Dedifferentiated amniotic fluid mesenchymal stem cell (primary cell): ENCODE results near the gene MYO1E.
"Not testable (repeated sequence)": the region's sequence is repeated elsewhere in the genome, so short reads cannot be mapped to it uniquely, and the experiment has no call there.

ENCODE experiments used
- DNase-seq: peaks from one replicate; pipeline ENCODE4 v3.0.0-alpha.2; 2016; ENCODE audit errors: extremely low spot score

Gene MYO1E

DNA sequence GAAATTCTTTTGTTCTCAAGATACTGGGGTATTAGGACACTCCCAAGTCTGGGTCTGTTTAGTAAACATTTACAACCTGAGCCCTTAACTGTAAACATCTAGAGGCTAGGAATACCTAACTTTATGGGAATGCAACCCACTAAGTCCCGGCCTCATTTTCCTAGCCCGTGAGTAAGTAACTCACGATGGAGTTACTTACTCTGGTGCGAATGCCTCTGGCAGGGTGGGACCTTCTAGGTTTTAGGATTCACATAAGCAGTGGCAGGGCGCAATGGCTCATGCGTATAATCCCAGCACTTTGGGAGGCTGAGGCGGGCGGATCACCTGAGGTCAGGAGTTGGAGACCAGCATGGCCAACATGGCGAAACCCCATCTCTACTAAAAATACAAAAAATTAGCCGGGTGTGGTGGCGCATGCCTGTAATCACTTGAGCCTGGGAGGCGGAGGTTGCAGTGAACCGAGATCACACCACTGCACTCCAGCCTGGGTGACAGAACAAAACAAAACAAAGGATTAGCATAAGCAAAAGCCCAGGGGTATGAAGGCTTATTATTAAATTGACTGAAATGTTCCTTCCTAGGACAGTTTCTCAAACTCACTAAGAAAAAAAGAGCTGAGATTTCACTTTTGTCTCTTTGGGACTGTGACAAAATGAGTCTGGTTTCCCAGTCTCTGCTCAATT lies 14.7 kb upstream of the MYO1E start:
- DNase-seq, result not testable (repeated sequence)

DNA sequence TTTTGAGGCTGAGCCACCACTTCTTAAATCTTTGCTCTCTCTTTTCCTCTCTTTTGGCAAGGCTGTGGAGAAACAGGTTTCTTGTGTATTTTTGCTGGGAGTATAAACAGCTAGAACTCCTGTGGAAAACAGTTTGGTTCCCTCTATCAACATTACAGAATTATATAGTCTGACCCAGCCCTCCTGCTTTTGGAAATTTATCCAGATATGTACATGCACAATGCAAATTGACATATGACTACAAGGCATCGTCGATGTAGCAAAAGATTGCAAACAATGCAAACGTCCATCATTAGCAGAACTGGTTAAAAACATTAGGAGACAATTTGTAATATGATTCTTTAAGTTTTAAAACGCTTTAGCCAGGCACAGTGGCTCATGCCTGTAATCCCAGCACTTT lies 12.5 kb upstream of the MYO1E start:
- DNase-seq, result no peak

DNA sequence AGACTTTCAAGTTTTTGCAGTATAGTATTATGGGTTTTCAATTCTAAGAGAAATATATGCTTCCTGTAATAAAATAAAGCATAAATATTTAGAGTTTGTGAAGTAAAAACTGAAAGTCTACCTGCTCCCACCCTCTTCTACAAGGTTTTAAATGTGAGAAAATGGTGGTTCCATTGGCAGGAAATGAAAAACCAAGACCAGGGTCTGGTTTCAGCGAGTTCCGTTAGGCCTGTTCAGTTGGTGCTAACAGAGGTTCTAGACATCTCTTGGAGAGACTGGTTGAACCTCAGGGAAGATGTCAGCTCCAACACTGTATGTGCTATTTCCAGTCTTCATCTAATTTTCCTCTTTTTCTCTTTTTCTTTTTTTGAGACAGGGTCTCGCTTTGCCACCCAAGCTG lies 11.8 kb upstream of the MYO1E start:
- DNase-seq, result no peak

DNA sequence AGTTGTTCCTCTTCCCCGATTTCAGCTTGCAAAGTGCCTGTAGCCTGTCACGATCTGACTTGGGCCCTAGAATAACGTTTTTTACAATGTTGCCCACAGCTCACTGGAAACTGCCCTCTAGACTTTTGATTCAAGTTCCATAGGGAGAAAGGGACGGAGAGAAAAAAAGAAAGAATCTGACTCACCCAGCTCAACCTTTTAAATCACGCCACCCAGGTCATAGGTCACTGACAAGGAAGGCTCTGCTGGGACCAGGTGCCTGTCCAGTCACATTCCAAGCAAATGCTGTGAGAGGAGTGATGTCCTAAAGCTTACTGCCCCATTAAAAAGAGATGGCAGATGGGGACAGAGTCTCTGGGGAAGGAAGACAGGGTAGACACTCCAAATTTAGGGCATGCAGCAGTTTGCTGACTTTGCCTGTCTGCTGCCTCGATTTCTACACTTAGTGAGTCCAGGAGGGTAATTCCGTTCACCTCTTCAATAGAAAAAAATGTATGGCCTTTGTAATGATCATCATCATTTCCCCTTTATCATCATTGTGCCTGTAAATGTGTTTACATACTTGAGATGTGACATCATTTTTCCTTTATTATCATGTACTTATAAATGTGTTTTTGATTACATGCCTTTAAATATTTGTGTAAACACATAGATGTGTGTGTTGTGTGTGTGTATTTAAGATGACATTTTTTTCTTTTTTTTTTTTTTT lies 8.4 kb upstream of the MYO1E start:
- DNase-seq, result no peak

DNA sequence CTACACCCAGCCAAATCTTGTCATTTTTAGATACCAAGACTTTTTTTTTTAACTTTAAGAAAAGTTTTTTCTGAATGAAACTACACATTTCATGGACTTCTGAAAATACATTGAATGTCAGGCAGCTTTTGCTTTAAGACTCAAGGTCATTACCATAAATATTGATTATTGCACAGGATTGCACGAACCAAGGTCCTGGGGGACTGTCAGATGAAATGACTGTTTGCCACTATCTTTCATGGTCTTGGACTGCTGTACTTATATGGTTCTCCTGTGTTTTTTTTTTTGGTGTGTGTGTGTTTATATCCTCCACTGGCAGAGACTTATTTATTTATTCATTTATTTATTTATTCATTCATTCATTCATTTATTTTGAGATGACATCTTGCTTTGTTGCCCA lies 6.9 kb upstream of the MYO1E start:
- no peak for DNase-seq

DNA sequence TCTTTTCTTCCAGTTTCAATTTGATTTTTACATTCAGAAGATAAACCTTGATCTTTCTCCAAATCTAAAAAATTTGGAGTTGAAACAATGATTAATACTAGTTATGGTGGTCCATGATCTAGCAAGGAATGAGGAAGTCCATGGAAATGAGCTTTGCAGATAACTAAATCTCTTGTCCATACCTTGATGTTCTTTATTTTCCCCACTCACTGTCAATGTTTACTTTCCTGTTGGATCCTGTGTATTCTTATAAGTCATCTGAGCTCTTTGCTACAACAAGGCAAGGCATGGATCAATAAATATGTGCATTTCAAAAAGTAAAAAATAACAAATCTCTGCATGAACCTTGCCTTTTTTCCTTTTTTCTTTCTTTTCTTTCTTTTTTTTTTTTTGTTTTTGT lies 6.2 kb upstream of the MYO1E start:
- DNase-seq, result no peak

DNA sequence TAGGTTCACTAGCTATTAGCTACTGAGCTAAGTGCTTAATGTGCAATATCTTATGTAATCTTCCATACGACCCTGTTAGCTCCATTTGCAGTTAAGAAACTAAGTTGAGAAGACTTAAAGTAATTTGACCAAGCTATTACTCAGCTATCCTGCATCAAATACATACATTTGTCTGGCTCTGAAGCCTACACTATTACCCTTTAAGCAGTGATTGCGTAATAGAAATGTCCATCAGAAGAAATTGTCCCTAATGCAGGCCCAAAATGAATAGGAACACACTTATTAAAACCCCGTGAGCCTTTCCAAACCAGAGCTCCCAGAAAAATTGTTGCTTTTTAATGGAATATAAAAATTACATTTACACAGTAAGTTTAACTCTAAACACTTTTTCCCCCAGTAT lies 5.3 kb upstream of the MYO1E start:
- DNase-seq, result no peak

DNA sequence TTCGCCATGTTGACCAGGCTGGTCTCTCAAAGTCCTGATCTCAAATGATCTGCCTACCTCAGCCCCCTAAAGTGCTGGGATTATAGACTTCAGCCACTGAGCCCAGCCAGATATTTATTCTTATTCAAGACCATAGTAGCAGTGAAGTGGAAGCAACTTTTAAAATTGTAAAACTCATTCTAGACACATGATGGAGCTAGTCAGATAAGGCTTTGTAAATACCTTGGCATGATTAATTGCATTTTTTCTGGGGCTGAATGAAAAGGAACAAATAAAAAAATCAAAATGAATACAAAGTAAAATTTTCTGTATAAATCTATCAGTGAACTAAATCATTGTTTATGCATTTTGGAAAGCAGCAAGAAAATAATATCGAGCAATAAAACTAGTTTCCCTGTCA lies 4.1 kb upstream of the MYO1E start:
- no peak for DNase-seq

DNA sequence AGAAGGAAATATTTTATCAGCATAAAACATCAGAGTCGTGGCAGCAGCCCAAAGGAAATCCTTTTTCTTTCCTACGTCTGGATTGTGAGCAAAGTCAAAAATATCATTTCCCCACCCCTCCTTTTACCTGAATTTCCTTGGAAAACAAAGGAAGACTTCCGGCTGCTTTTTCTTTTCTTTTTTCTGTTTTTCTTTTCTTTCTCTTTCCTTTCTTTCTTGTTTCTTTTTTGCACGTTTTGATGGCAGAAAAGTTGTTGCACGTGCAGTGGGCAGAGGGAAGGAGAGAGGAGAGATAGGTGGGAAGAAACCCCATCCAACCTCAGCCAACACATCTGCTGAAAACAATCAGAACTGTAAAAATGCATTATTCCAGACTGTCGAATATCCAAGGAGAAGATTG lies 544 bp upstream of the MYO1E start:
- no peak for DNase-seq

DNA sequence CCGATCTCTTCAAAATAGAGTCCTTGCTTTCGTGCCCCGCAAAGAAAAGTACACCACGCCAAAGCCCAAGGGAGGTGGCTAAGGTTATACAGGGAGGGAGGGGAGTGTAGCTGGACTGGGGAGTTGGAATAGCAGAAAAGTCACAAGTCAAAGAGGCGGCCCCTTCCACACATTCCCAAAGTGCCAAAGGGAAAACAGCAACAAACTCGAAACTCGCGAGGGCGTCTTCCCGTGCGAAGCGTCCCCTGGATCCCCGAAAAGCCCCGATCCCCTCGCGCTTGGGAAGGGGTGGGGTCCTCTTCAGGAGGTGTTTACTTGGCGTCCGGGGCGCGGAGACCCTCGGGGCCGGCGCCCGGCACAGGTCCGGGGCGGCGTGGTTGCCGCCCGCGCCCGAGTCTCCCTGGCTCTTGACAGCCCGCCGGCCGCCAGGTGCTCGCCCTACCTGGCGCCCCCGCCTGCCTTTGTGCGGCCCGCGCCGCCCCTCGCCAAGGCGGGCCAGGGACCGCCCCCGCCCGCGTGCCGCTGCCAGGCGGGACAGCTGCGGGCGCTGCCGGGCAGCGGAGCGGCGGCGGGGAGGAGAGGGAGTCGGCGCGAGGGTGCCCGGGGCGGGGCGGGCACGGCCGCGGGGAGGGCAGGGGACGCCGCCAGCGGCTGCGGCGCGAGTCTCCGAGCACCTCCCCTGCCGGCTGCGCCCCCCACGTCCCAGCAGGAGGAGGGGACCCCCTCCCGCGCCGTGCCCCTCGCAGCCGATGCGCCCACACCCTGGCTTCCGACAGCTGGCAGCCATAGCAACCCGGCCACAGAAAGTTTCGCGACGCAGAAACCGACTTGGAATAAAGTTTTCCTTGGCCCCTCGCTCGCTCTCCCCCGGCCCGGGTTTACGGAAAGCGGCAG lies 966 bp downstream of the MYO1E start:
- DNase-seq, result no peak

DNA sequence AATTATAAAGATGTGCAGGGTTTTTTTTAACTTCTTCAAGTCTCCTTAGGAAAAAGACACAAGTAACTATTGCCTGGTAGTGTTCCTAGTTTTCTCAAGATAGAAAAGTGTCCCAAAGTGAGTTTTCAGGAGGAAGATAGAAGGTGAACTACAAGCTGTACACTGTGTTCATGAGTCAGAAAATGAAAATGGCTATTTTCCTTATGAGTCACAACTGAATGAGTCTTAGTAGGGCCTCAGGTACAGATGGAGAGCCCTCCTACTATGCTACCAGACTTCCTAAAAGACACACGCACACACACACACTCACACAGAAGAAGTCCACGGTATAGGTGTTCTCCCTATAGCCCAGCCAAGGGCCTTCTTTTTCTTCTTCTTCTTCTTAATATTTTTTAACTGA lies 3.1 kb downstream of the MYO1E start:
- no peak for DNase-seq

DNA sequence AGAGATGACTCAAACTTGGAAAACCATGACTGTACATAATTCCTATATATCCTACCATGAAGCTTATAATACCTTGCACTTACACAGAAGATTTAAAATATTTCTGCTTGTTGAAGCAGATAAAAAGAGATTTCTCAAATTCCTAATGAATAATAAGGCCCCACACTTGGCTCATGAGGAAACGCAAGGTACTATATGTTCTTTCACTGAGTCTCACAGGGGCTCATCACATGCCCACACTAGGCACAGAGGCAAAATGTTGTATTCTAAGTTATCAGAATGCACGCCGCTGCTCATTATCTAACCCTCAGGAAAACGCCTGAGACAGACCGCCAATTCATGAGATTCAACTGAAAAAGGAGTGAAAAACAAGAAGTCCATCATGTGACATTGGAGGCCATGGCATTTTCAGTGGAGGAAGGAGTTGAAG lies 5.6 kb downstream of the MYO1E start:
- DNase-seq, result no peak

DNA sequence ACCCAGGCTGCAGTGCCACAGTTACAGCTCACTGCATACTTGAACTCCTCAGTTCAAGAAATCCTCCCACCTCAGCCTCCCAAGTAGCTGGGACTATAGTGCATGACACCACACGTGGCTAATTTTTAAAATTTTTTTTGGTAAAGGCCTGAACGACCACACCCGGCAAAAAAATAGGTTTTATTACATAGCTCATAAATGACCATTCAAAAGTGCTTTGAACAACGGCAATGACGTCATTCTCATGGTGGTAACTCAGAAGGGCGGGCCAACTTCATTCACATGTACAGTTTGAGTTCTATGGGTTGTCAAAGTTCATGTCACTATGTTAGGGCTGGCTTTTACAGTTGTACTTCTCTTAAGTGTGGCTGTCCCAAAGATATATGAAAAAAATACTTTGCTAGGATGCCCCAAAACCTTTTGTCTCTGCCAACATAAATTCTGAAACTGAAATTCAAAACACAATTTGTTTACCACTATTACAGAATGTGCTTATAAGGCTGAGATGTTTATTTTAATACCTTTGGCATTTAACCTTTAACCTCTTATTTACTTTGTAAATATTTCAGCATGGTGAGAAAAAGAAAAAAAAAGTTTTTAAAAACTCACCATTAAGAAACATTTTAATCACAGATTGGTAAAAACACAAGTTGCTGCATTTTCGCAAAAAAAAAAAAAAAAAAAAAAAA lies 6.2 kb downstream of the MYO1E start:
- DNase-seq, result no peak

DNA sequence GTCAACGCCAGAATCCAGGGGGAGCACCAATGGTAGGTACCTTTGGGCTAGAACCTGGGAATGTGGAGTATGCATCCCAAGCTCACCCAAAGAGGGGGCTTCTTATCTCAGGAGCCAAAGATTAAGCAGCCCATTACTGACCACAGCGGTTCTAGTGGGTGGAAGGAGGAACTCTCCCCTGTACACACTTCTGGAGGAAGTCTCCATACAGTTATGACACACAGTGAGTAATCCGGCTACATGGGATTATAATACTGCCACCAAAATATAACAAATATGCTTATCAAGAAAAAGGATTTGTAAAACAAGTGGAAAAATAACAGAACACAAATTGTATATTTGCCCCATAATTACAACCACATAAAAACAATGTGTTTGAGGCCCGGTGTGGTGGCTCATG lies 8.4 kb downstream of the MYO1E start:
- DNase-seq, result no peak

DNA sequence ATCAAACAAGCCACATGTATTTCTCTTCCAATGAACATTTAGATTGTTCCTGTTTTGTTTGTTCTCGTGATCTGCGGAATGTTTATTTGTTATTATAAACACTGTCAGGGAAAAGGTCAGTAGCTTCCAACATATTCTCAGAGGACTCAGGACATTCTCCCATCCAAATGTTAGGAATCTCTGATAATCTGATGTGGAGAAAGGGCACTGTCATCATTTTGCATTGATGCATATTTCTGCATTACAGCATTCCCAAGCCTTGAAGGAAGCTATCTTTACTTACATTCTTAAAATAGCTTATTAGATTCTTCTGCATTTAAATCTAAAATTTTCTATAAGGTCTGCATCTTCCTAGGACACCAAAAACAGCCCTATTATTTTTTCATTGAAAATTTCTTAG lies 10.3 kb downstream of the MYO1E start:
- DNase-seq, result no peak

DNA sequence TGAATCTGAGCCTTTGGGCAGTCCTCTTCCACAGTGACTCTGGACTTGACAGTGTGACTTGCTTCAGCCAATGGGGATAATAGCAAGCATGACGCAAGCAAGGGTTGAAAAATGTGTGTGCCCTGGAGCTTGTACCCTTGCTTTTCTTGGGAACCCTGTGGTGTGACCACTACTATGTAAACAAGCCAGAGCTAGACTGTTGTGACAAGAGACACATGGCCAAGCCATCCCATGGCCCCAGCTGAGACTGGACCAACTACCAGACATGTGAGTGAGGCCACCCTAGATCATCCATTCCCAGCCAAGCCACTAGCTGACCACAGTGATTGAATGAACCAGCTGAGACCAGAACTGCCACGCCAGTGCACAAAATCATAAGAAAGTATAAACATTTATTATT lies 11.8 kb downstream of the MYO1E start:
- no peak for DNase-seq

DNA sequence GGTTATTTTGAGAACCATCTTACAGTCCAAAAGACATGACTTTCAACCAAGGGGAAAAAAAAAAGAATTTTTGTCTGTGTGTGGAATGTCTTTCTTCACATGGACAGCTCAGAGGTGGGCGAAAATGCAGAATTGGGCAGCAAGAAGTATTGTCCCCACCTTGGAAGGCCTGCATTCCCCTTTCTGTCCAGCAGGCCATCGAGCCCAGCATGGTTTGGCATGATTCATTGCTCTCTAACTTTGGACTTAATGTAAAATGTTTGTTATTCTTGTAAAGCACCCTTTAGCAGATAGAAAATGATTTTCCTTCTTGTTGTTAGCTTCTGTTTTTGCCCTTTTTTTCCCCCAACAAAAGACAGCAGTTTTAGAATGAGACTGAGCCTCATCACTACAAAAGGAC lies 12.4 kb downstream of the MYO1E start:
- DNase-seq, result no peak

DNA sequence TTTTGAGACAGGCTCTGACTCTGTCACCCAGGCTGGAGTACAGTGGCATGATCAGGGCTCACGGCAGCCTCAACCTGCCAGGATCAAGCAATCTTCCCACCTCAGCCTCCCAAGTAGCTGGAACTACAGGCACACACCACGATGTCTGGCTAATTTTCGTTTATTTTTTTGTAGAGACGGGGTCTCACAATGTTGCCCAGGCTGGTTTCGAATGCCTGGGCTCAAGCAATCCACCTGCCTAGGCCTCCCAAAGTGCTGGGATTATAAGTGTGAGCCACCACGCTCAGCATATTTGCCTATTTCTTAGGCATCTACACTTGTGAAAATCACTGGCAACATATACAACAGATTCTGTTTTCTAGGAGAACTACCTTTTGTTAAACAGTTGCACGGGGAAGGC lies 16.9 kb downstream of the MYO1E start:
- no peak for DNase-seq

DNA sequence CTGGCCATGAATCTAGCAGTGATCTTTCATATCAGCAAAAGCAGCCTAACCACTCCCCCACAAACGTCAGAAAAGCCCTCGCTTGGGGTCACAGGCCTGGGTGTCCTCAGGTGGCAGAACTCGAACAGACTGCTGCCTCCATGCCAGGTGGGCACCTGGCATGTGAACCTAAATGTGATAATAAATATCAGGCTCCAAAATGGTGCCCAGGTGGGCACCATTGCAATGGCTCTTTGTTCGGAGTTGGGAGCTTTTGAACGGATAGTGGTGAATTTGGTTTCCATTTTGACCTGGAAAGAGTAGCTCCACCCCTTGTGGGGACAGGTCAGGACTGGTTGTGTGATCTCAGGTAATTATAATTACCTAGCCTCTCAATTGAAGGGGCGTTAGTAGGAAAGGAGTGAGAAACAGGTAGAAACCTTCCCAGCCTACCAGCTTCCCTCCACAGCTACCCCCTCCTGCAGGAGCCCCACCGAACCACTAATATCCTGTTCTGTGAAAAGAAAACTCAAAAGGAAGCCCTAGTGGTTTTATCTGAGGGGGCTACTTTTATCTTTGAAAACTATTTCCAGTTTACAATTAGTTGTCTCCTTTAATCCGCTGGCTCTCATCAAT lies 18.1 kb downstream of the MYO1E start:
- no peak for DNase-seq

DNA sequence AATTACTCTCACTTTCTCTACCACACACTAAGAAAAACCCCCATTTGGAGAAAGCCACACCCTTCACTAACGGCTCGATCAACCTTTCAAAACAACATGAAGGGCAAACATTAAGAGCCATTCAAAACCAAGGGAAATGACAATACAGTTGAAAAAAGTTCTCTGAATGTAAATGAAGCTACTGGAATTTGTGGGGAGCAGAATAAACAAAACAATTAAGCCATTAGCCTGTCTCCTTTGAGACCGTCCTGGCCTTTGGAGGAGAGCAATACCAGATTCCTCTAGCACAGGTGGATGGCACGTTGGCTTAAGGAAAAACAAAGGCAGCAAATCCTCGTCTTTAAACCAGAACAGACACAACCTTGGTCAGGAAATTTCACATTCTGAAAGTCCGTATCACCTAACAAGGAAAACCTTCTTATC lies 18.7 kb downstream of the MYO1E start:
- DNase-seq, result no peak

DNA sequence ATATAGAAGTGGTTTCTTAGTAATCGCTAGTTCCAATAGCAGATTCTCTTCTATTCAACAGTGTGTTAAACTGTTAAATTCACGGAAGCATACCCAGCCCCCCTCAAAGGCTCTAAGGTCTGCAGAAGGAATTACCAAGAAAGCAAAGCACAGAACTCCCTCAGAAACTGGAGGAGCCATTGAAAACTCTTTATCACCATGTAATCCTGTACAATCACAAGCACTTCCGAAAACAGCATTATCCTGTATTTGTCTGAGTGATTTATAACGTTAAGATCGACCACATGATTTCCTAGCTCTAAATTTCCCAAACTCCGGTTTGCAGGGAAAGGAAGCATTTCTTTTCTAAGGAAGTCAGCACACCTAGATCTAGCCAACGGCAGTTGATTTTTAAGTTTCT lies 20.0 kb downstream of the MYO1E start:
- DNase-seq, result no peak

DNA sequence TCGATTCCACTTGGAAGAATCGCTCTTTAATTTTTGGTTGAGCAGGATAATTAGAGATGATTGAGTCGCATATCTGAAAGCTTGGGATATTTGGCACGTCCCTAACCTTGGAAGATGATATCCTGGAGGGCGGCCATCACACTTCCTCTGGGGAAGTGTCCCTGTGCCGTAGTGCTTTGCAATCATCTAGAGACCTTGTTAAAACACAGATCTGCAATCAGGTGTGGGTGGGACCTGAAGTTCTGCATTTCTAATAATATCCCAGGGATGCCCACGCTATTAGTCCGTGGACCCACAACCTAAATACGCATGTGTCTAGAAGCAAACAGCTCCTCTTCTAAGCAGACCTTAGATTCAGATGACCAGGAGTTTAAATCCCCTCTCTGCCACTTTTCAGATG lies 20.5 kb downstream of the MYO1E start:
- no peak for DNase-seq
